A673 (cell line): ENCODE results near the gene FGF18.

Experiments
- EZH2 ChIP-seq: fragments of 200-600 bp; sonication (generic); IDR thresholded peaks from 2 replicates; pipeline ENCODE4 v1.6.1; 2017; ENCODE audit warnings: borderline replicate concordance, low read depth, mild to moderate bottlenecking, mixed read lengths, antibody characterized with exemption, low read length; ENCODE audit not compliant: poor library complexity, severe bottlenecking
- TF ChIP-seq, protein P1 (sequence below): fragments of 300-800, 200-600 bp; sonication (generic); conservative IDR thresholded peaks from 2 replicates; pipeline ENCODE4 v1.5.1; 2017; ENCODE audit warnings: low read depth, mild to moderate bottlenecking, antibody characterized with exemption, low read length, moderate library complexity, mixed read lengths

DNA sequence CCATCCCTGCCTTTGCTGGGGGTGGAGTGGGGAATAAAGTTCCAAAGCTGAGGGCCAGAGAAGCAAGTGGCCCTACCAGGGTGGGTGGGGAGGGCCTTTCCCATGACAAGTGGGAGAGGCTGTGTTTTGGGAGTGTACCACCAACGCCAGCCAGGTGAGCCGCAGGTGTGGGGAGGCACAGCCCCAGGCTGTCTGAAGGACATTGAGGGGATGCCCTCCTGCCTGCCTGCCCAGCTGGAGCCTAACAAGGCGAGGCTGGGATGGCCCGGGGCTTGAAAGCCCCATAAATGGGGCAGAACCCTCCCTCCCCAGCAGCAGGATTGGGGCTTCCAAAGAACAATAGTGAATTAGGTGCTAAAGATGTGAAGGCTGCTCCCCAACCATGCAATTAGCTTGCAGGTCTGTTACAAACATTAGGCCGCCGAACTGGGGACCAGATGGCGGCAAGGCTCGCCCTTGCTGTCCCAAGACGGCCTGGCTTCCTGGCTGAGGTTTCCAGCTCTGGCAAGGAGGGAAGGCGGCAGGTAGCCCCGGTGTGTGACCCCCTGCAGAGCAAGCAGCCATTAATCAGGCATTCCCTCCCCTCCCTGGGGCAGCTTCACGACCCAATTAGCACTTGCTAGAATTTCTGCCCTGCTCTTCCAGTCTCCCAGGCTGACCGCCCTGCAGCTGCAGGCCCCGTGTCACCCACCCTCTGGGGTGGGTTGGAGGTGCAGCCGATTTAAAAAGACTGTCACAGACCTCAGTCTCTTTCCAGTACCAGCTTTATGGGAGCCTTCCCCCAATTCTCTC, 42.9 kb downstream of the FGF18 start:
- TF ChIP-seq, protein P1, sequence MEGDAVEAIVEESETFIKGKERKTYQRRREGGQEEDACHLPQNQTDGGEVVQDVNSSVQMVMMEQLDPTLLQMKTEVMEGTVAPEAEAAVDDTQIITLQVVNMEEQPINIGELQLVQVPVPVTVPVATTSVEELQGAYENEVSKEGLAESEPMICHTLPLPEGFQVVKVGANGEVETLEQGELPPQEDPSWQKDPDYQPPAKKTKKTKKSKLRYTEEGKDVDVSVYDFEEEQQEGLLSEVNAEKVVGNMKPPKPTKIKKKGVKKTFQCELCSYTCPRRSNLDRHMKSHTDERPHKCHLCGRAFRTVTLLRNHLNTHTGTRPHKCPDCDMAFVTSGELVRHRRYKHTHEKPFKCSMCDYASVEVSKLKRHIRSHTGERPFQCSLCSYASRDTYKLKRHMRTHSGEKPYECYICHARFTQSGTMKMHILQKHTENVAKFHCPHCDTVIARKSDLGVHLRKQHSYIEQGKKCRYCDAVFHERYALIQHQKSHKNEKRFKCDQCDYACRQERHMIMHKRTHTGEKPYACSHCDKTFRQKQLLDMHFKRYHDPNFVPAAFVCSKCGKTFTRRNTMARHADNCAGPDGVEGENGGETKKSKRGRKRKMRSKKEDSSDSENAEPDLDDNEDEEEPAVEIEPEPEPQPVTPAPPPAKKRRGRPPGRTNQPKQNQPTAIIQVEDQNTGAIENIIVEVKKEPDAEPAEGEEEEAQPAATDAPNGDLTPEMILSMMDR = no peak
- TF ChIP-seq EZH2 = no peak
